ENCODE results near the gene CENPP.

CENPP gene

DNA sequence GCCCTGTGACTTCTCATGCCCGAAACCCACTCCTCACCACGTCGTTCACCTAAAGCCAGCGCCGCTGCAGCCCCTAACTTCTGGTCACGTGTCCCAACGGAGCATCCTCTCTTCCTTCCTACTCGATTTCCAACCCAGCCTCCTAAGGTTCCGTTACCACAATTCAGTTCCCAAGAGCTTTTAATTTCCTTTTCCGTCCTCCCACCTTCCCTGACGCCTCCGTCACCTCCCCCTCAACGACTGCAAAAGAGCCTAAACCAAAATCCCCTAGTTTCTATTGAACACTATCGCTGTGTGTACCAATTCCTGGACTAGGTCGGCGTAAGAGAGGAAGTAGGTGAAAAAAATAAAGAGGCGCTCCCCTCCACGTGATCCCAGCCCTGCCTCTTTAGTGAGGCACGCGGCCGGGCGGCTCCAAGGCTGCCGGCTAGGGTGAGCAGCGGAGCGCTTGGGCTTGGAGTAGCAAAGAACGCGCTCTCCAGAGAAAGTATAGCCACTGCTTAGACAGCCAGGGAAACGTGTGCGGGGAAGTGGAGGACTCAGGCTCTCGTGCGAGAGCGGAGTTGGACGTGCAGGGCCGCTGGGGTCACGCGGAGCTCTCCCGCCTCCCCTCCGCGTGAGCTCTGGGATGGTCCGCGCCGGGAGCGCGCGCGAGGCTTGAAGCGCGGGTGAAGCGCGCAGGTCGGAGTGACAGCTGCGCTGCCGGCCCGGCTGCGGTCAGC lies at the start of gene CENPP, which contains the start of gene NOL8:
CENPP (plus strand) TSS at position 685 of the 722 bp plus-strand sequence.
NOL8 (minus strand) TSS at position 82 of the 722 bp plus-strand sequence. CDS start 1,189 bp downstream, outside the sequence.
- DNase-seq, result peak; percentile 65 to 73 (median 70)

DNA sequence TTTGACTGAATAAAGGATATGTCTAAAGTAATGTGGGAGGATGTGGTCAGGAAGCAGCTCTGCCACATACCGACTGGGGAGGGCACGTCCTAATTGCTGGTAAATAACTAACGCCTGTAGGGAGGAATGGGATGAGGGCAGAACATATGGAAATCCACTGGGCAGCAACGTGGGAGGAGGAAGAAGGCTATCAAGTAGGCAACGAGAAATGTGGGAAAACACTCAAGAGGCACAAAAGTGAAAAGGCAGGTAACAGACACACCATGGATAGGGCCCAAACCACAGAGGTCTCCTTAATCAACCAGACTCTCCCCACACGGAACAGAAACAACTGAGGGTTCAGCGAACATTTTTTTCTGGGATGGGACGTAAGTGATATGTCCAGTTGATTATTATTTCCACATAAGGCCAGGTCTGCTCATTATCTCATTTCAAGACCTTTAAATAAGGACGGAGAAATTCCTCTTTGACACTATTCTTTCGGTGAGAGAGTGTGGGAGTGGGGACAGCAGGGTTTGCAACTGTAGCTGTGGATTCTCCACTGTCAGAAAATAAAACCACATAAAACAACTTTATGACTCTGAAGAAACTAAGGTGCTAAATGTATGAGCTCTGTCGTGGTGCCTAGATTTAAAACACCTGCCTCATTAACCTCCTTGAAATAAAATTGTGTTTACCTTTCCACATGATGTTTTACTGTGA lies 49.3 kb upstream of the CENPP start:
- no peak for DNase-seq

DNA sequence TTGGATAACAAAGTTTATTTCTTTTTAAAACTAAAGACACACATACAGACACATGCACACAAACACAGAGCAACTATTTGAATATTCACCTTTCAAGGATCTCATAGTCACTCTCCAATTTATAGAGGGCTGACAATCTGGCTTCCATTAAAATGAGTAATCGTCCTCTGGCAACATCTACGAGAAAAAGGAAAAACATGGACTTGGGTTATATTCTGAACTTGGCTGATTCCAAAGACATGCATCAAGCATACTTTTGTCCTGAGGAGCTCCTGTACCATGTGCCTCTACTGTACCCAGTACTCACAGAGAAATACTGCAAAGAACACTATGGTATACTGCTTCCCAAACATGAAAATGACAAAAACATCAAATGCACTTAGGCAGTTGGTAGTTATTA lies 47.6 kb upstream of the CENPP start:
- no peak for DNase-seq

- DNase-seq, result no peak
These were observed 46.5 kb upstream of the CENPP start for GRCh38 chr9:92279302-92279701.

GRCh38 chr9:92289708-92290390 lies 35.9 kb upstream of the CENPP start:
- DNase-seq, result no peak

DNA sequence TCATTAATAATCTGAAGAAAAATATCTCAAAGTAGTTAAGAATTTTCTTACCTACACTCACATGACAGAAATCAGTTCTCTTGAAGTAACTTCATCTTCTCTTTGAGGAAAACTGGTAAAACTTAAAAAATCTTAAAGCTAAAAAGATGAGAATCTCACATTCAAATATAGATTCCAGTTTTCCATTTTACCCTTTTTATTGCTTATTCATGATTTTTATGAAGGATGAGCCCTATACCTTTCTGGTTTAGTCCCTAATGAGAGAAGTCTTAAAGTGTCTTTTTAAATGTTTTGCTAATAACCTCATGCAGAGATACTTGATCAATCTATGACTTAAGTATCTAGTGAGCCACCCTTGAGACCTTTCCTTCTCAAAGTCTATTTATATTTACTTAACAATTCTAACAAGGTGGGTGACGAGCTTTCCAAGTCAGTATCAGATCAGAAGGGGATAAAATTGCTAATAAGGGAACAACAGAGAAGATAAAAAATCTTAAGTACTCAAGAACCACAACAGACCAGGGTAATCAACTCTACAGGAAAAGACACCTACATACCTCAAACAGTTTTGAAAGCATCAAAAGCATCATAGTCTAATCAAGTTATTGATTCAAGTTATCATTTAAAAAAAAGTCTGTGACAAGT lies 34.8 kb upstream of the CENPP start:
- DNase-seq, result no peak

GRCh38 chr9:92291577-92291976 lies 34.2 kb upstream of the CENPP start:
- no peak for DNase-seq

GRCh38 chr9:92292338-92293074 lies 33.2 kb upstream of the CENPP start:
- DNase-seq, result no peak

- DNase-seq, result no peak
These were observed 32.7 kb upstream of the CENPP start for GRCh38 chr9:92293075-92293354.

DNA sequence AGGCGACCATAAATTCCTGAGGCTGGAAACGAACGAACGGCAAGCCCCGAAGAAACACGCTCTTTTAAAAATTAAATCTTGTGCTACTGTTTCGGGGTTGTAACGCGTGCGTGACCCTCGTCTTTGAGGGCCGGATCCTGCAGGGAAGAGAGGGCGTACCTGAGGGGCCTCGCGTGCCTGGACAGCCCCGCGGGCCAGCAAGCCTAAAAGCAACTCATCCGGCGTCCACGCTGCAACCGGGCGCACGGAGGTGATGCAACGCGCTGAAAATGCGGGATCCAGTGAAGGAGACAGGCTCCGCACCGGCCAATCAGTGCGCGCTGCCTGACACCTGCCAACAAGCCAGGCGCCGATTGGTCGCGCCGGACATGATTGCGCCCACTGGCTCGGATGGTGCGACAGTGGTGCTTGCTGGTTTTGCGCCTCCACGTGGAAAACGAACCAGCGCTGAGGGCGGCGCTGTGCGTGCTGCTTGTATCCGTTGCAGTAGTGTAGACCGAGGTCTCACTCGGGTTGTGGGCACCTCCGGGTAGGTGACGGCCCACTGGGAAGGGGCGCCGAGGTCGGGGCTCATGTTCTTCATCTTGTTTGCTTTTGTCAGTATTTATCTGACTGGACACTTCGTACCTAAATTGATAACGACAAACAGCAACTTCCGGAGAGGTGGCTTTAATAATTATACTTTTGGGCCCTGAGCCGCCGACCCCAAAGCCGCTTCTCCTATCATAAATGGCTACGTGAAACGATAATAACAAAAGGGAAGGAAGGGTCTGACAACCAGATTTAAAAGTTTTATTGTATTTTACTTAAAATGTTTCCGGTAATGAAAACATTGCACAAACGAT lies 32.1 kb upstream of the CENPP start, which contains the start of gene IARS1:
IARS1 (minus strand) TSS at position 246 of the 845 bp plus-strand sequence. CDS start 4,278 bp downstream, outside the sequence.
- peak; percentile 94 to 99 (median 98) for DNase-seq

DNA sequence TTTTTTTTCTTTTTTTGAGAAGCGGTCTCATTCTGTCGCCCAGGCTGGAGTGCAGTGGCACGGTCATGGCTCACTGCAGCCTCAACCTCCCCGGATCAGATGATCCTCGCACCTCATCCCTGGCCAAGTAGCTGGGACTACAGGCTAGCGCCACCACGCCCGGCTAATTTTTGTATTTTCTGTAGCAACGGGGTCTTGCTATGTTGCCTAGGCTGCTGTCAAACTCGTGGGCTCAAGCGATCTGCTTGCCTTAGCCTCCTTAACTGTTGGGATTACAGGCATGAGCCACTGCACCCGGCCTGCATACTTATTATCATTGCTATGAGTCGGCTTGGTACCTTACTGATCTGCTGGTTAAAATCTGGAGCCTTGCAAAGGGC lies 31.5 kb upstream of the CENPP start:
- no peak for DNase-seq

GRCh38 chr9:92295240-92295790 lies 30.4 kb upstream of the CENPP start:
- no peak for DNase-seq

- no peak for DNase-seq
These were observed 29.9 kb upstream of the CENPP start for GRCh38 chr9:92295827-92296258.

GRCh38 chr9:92297611-92298010 lies 28.1 kb upstream of the CENPP start:
- DNase-seq, result no peak

GRCh38 chr9:92298036-92298435 lies 27.7 kb upstream of the CENPP start:
- no peak for DNase-seq

DNA sequence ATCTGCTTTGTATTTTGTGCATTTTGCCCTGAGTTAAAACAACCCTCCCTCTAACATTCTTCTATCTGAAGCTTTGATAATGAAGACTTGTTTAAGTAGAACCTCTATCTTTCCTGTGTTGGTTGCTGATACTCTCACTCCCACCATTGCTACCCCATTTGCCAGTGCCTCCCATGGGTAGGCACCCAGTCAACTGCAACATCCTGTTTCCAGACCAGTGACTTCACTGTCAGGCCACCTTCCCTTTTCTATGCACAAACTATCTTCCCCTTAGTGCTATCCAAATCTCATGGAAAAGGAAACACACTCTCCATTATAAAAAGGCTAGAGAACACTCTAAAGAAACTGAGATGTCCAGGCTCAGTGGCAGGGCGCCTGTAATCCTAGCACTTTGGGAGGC lies 26.6 kb upstream of the CENPP start:
- DNase-seq, result no peak

GRCh38 chr9:92300936-92301335 lies 24.8 kb upstream of the CENPP start:
- no peak for DNase-seq

DNA sequence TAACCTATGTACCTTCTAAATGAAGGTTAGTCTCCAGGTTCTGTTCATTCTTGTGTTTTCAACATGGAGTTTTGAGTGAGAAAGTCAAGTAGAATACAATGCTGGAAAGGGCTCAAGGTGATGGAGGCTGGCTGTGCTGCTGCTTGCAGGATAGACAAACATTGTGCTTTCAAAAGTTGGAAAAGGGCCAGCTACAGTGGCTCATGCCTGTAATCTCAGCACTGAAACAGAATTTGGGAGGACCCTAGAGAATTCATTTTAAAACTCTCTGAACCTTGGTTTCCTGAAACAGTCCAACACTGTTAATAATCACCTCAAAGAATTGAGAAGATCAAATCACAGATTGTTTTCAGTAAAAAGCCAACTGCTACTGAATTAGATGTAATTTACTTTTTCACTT lies 16.9 kb upstream of the CENPP start:
- no peak for DNase-seq

DNA sequence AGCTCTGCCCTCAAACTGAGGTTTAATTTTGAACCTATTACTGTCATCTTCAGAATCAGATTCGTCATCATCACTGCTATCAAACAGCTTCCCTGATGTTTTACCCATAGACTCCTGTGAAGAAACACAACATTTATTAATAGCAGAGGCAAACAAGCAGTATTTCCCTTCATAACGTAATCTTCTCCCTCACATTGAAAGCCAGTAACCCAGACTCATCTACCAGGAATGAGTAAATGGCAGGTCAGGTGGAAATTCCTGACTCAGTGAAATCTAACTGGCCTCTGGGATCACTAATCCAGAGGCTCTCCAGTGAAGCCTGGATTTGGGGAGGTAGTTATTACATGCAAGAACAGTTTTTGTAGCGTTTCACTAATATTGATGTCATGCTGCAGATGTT lies 15.2 kb upstream of the CENPP start:
- no peak for DNase-seq

DNA sequence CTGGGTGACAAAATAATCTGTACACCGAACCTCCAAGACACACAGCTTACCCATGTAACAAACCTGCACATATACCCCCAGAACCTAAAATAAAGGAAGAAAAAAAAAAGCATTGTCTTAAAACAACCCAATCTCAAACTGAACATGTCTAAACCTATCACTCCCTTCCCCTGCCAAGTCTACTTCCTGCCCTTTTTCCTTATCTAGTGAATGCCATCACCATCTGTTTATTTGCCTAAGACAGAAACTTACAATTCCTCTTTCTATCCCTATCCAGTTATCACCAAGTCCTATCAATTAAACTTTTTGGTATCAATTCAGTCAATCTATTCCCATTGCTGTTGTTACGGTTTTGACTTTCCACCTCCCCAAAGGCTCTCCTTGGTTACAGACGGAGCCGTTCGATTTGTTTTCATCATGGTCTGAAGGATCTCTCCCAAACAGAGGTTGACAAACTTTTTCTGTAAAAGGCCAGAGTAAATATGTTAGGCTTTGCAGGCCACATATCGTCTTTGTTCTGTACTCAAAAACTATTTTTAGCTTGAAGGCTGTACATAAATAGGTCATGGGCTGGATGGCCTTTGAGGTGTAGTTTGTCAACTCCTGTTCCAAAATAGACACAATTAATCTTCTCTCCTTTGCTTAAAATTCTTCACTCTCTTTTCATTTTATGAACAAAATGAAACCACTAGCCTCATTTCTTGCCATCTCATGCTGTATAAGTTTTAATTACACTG lies 12.7 kb upstream of the CENPP start:
- no peak for DNase-seq

DNA sequence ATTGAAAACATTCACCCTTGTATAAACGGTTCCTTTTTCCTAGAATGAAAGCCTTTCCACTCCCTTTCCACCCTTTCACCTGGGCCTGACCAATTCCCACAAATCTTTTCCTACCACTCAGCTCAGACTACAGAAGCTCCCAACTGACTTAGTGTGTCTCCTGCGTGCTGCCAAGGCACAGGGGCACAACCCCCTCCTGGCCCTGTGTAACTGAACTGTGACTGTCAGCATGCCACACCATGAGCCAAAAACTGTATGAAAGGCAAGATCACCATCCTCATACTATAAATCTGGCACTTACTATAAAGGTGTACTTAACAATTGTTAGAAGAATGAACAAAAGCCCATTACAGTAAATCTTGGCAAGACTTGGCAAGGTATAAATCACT lies 12.1 kb upstream of the CENPP start:
- no peak for DNase-seq
